GM12873 (cell line): Measurements from ENCODE around the gene NEGR1.

Source experiments
- TF ChIP-seq, protein P1 (sequence below): IDR thresholded peaks from 2 replicates; pipeline ENCODE4 v1.5.1; 2012; ENCODE audit warnings: low read depth, mild to moderate bottlenecking, moderate library complexity, low read length, control low read depth; ENCODE audit not compliant: insufficient read depth; ENCODE audit errors: missing control alignments

The NEGR1 gene

DNA sequence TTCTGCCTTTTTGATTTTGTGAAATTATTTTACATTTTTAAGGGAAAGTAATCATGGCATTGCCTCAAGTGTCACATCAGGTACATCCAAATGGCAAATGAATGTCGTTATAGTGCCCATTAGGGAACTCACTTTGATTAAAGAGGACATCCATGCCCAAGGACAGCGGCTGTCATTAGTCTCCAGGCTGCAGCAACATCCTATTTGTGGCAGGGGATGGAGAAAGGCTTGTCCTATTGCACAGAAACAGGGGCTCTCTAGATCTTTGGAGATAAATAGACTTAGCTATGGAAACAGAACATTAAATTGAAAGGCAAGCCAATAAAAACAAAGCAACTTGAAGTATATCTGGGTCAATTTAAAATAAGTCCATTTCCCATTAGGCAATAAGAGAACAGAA is 439.3 kb downstream of the NEGR1 start:
- TF ChIP-seq, protein P1, sequence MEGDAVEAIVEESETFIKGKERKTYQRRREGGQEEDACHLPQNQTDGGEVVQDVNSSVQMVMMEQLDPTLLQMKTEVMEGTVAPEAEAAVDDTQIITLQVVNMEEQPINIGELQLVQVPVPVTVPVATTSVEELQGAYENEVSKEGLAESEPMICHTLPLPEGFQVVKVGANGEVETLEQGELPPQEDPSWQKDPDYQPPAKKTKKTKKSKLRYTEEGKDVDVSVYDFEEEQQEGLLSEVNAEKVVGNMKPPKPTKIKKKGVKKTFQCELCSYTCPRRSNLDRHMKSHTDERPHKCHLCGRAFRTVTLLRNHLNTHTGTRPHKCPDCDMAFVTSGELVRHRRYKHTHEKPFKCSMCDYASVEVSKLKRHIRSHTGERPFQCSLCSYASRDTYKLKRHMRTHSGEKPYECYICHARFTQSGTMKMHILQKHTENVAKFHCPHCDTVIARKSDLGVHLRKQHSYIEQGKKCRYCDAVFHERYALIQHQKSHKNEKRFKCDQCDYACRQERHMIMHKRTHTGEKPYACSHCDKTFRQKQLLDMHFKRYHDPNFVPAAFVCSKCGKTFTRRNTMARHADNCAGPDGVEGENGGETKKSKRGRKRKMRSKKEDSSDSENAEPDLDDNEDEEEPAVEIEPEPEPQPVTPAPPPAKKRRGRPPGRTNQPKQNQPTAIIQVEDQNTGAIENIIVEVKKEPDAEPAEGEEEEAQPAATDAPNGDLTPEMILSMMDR = no peak

DNA sequence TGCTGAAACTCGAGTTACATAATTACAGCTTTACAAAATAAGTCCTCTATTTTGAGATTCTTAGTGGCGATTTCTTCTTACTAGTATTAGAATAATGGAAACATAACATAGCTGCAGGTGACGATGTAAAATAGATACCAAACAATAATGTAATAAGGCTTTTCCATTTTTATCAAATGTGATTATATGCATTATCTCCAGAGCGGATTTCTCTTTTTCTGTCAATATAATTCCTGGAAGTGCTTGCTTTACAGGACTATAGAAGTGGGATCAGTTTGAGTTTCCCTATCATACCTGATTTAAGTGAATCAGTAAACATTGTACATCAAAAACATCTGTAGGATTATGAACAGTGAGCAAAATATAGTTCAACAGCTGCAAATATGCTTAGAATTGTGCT is 442.5 kb downstream of the NEGR1 start:
- TF ChIP-seq, protein P1 = no peak

DNA sequence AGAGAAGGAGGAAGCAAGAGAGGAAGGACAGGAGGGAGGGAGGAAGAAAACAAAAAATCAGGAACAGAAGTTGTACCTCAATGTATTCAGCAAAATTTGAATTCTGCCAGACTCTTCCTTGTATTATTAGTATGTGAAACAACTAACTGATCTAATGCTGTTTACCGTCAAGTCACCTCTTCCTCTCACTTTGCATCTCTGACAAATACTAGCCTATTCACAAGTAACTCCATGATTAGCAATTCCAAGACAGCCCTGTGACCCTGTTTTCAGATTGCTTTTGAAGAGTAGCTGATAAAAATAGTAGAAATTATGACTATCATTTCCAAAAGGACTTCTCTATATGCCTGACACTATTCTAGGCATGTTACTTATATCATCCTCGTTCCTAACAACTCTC is 445.4 kb downstream of the NEGR1 start:
- TF ChIP-seq, protein P1 = no peak

DNA sequence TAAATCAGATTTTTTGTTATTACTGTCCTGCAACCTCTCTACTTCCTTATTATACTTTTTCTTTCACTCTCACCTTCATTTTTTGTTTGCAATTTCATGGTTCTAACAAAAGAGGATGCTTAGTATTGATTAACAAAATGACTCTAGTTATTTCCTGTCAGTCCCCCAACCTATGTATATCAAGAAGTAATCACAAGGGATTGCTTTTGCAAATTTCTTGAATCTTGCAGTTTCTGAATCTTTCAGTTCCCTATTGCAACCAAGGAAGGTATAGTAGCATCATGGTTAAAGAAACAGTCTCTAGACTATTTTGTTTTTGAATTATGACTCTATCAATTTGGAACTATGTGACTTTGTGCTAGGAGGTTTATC is 446.9 kb downstream of the NEGR1 start:
- TF ChIP-seq, protein P1 = no peak

DNA sequence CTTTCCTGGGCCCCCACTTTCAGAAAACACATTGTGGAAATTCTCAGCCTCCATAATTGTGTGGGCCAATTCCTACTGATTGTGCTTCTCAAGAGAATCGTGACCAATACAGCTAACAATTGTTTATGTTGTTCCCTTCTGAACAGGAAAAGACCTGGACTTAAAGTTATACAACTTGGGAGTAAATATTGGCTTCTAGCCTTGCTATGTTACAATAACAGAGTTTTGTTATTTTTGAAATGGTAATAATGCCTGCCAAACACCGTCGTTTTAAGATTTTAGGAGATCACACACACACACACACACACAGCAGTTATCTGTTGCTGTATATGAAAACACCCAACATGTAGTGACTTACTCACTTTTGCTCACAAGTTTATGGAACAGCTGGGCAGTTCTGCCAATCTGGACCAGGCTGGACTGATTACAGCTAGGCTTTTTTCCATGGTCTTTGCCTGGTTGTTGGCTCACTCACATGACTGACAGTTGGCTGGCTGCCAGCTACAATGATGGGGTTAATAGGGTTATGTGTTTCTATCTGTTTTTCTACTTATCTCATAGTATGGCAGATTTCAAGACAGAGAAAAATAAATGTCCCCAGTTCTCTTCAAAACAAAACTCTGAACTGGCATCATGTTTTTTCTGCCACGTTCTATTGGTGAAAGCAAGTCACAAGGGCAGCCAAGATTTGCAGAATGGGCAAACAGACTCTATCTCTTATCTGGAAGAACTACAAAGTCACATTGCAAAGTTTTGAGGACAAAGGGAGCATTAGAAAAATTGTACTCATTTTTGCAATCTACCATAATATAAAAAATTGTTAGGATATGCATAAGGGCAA is 447.5 kb downstream of the NEGR1 start:
- TF ChIP-seq, protein P1 = no peak

DNA sequence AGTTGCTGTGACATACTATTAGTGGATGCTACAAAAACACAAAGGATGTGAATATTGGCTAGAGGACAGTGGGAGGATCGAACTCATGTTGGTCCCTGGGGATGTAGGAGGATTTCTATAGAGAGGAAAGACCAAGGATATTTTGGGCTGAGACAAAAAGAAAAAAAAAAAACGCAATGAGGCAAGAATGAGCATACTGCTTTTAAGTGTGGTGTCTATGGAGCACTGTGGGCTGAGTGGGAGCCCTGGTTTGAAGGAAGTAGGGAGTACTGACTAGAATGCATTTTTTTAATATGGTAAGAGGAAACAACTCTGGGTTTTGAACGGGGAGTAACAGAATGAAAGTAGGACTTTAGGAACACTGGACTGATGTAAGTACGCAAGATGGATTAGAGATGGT is 450.7 kb downstream of the NEGR1 start:
- TF ChIP-seq, protein P1 = no peak

DNA sequence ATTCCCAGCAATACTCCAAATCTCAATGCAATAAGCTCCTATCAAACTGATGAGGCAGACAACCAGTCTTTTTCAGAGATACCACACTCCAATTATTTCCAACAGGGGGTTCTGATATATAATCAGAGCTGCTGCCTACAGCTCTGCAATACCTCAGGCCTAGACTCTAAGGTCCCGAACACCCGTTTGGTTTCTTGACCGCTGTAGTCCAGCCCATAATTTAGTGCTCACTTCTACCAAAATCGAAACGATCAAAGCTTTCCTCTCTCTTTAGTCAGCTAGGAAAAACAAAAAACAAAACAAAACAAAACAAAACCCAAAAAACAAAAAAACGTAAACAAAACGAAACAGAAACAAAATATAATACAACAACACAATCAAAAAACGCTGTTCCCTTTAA is 453.0 kb downstream of the NEGR1 start:
- TF ChIP-seq, protein P1 = no peak
